ENCODE data around the gene MIEF2.

DNA sequence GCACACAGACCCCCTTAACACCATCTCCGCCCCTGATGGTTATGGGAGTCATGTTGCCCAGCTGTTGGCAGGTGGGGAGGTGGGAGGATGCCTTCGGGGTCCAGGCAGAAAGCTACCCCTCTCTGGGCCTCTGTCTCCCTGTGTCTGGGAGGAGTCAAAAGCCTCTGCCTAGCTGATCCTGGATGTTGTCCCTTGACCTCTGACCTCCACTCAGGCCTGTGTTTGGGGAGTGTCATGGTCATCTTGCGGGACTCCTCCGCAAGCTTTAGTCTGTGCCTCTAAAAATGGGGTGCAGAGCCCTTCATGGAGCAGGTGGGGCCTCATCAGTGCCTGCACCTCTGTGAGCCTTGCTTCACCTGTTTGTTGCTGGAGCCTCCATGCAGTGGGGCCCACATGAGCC lies 31.2 kb upstream of the MIEF2 start:
- no peak for TF ChIP-seq EZH2 (IDR thresholded peaks at IDR 0.05; ENCODE audit: borderline replicate concordance, insufficient read depth, low read length, poor library complexity, severe bottlenecking)
- TF ChIP-seq, protein P1, sequence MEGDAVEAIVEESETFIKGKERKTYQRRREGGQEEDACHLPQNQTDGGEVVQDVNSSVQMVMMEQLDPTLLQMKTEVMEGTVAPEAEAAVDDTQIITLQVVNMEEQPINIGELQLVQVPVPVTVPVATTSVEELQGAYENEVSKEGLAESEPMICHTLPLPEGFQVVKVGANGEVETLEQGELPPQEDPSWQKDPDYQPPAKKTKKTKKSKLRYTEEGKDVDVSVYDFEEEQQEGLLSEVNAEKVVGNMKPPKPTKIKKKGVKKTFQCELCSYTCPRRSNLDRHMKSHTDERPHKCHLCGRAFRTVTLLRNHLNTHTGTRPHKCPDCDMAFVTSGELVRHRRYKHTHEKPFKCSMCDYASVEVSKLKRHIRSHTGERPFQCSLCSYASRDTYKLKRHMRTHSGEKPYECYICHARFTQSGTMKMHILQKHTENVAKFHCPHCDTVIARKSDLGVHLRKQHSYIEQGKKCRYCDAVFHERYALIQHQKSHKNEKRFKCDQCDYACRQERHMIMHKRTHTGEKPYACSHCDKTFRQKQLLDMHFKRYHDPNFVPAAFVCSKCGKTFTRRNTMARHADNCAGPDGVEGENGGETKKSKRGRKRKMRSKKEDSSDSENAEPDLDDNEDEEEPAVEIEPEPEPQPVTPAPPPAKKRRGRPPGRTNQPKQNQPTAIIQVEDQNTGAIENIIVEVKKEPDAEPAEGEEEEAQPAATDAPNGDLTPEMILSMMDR (IDR thresholded peaks at IDR 0.05; ENCODE audit: poor library complexity, severe bottlenecking): no peak
